Kidney glomerular epithelial cell (primary cell): ENCODE data around the gene PLEKHD1.

Experiments
- DNase-seq: peaks from one replicate; lab custom pipeline; 2025; lab: John Stamatoyannopoulos, UW

The PLEKHD1 gene

GRCh38 chr14:69547701-69548348 lies 63.3 kb downstream of the PLEKHD1 start:
- peak; percentile 35 for DNase-seq

- no peak for DNase-seq
Observed at GRCh38 chr14:69548566-69548965, 64.0 kb downstream of the PLEKHD1 start.

GRCh38 chr14:69551511-69551910 lies 67.0 kb downstream of the PLEKHD1 start:
- DNase-seq: no peak

GRCh38 chr14:69553252-69553651 lies 68.7 kb downstream of the PLEKHD1 start:
- no peak for DNase-seq

GRCh38 chr14:69554500-69554899 lies 70.0 kb downstream of the PLEKHD1 start:
- no peak for DNase-seq

GRCh38 chr14:69558774-69559173 lies 74.2 kb downstream of the PLEKHD1 start:
- no peak for DNase-seq

GRCh38 chr14:69559581-69560011 lies 75.1 kb downstream of the PLEKHD1 start:
- DNase-seq: no peak

- no peak for DNase-seq
Observed at GRCh38 chr14:69560826-69561225, 76.3 kb downstream of the PLEKHD1 start.

- DNase-seq: no peak
Observed at GRCh38 chr14:69561893-69562292, 77.4 kb downstream of the PLEKHD1 start.

GRCh38 chr14:69567563-69567962 lies 83.0 kb downstream of the PLEKHD1 start:
- no peak for DNase-seq

- no peak for DNase-seq
Observed at GRCh38 chr14:69569859-69570258, 85.3 kb downstream of the PLEKHD1 start.

- DNase-seq: no peak
Observed at GRCh38 chr14:69570836-69571330, 86.4 kb downstream of the PLEKHD1 start.

GRCh38 chr14:69571449-69572029 lies 87.0 kb downstream of the PLEKHD1 start:
- DNase-seq: no peak

- DNase-seq: no peak
Observed at GRCh38 chr14:69572030-69572840, 87.7 kb downstream of the PLEKHD1 start.

GRCh38 chr14:69572841-69573135 lies 88.3 kb downstream of the PLEKHD1 start:
- no peak for DNase-seq

GRCh38 chr14:69573205-69573830 lies 88.8 kb downstream of the PLEKHD1 start:
- DNase-seq: no peak

GRCh38 chr14:69573831-69574262 lies 89.3 kb downstream of the PLEKHD1 start:
- DNase-seq: no peak

GRCh38 chr14:69574263-69574953 lies 89.9 kb downstream of the PLEKHD1 start, which contains the start of gene CCDC177:
TSS of gene CCDC177 (minus strand) at chr14:69574871. CDS start at chr14:69573622, 1,249 bp downstream.
- DNase-seq: peak; percentile 19

- no peak for DNase-seq
Observed at GRCh38 chr14:69574954-69575295, 90.4 kb downstream of the PLEKHD1 start.

- DNase-seq: no peak
Observed at GRCh38 chr14:69579476-69579875, 94.9 kb downstream of the PLEKHD1 start.

- peak; percentile 35 for DNase-seq
Observed at GRCh38 chr14:69580009-69580577, 95.6 kb downstream of the PLEKHD1 start.
